Embryonic facial prominence (tissue), 1 donor: ENCODE results near the gene KNCN.

Source experiments
- DNase-seq: peaks from one replicate; pipeline ENCODE4 v3.0.0-alpha.2; 2016; ENCODE audit errors: extremely low spot score

KNCN gene

DNA sequence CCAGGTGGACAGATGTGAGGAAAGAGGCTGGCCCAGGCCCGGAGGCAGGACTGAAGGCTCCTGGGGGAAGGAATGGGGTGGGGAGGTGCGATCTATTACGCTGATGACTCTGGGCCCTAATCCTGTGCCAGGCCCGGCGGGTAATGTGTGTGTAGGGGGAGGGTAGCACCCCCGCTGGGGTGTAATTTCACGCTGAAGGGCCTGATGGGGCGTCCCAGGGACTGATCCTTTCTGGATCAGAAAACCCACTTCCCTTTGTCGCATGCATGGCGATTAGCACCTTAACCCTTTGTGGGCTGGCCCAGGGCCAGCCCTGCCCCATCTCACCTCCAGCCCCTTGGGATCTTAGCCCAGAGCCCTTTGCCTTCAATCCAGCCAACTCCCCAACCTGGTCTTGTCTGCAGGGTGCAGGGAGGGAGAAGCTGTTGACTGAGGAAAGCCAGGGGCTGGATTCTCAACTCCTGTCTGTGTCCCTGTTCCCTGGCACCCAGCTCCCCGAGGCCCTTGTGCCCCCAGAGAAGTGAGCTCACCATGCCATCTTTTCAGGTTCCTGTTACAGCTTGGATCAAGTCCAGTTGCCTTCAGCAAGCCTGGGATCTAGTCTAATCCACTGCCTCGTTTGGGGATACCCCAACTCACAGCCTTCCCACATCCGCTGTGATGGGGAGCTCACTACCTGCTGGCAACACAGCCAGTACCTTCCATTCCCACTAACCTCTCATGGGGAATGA lies 26.0 kb downstream of the KNCN start:
- DNase-seq, result no peak

DNA sequence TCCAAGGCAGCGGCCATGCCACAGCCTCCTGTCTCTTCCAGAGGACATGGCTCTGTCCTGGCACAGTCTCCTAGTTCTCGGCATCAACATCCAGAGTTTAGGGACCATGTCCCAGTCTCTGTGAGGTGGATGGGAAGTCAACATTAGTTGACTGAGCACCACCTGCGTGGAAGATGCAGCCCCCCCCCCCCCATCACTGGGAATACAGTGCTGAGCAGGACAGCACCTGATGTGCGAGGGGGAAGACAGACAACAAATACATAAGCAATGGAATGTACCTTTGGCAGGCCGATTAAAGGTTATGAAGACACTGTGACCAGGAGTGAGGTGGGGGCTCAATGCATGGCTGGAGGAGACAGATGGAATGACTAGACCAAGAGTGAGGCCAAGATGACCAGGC lies 26.6 kb downstream of the KNCN start:
- DNase-seq, result no peak

GRCh38 chr1:46523496-46524353 lies 27.7 kb downstream of the KNCN start:
- no peak for DNase-seq

DNA sequence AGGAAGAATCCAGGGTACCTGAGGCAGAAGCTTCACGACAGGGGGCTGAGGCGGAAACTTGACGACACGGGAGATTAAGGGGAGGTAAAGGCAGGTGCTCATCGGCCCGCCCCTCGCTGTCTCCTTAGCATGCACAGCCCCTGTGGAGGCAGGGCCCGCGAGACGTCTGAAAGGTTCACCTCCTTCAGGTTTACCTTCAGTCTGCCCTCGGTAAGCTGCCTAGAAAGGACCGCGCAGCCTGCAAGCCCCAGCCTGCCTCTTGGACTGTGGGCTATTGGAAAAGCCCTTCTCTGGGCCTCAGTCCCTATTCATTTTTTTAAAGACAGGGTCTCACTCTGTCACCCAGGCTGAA lies 28.5 kb downstream of the KNCN start:
- DNase-seq, result no peak

GRCh38 chr1:46522184-46522968 lies 29.1 kb downstream of the KNCN start:
- no peak for DNase-seq

DNA sequence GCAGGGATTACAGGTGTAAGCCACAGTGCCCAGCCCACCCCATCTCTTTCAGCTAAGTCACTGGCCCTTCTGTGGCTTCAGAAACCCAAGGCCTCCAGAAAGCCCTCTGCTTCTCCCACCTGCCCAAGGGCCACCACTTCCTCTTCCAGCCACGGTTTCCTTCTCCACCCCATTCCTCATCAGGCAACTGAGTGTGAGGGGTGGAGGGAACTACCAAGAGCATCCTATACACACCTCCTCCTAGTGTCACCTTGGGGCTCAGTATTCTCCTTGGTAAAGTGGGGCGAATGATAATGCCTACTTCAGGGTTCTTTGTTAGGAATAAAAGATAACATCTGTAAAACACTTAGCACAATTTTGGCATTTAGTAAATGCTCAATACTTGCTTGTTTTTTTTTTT lies 30.0 kb downstream of the KNCN start:
- DNase-seq, result no peak

DNA sequence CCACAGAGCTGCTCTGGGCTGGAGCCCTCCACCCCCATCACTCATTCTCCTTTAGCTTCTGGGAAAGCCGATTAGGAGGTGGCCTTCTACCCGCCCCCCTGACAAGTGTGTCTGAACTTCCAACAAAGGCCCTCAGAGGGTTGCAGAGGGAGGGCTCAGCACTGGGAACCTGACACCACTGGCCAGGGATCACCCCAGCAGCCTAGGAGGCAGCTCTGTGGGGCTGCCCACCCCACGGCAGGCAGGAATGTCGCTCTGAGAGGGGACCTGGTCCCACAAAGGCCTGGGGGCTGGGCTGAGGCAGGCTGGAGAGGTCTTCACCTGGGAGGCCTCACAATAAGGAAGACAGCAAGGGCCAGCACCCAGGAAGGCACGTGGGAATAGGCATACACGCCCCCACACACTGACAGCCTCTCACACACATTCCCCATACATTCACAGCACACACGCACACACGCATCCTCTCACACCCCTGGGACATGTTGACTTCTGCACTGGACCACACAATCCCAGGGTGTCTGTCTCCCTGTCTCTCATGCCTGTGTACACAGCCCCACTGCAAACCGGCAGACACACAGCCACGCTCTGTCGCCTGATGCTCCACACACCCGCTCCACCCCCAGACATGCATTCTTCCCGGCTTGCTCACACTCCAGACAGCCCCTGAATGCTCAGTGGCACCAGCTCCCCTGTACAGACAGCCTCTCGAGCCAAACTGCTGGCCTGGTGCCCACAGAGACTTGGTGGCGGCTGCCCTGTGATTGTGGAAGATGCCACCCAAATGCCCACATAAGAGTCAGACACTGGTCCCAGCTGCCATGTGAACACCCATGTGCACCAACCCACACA lies 31.2 kb downstream of the KNCN start:
- no peak for DNase-seq

DNA sequence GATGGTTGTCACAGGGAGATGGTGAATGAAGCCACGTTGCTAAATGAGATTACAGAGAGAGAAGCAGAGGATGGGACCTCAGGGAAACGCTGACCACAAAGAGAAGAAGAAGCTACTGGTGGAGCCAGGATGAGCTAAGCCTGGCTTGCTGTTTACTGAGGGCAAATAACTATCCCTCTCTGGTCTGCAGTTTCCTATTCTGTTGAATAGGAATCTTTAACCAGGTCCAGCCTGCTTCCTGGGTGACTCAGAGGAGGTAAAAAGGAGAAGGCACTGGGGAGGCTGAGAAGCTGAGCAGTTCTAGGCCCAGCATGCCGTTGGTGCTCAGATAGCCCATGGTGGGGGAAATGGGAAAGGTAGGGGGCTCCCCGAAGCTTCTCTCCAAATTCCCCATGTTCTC lies 32.2 kb downstream of the KNCN start:
- DNase-seq, result no peak

DNA sequence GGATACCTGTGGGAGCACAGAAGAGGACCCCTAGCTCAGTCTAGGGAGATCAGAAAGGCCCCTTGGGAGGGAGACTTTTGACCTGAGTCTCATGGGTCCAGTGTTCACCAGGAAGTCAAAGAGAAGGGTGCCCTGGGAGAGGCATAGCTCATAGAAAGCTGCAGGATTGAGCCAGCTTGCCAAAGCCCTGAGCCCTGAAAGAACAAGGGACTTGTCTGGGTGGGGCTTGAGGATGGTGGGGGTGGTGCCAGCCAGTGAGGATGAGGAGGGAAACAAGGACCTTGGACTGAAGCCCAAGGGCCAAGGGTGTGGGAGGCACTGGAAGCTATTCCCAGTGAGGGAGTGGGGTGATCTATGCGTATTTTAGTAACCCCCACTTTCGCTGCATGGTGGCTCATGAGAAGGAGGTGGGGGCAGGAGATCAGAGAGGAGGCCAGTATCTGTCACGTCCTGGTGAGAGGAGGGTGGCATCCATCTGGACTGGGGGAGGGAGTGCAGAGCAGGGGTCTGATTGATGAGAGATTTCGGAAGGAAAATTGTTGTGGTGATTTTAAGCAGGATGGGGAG lies 33.4 kb downstream of the KNCN start:
- no peak for DNase-seq

GRCh38 chr1:46517010-46517600 lies 34.3 kb downstream of the KNCN start:
- DNase-seq, result no peak

GRCh38 chr1:46516200-46516950 lies 35.1 kb downstream of the KNCN start:
- DNase-seq, result no peak

GRCh38 chr1:46515576-46515975 lies 35.9 kb downstream of the KNCN start:
- DNase-seq, result no peak

DNA sequence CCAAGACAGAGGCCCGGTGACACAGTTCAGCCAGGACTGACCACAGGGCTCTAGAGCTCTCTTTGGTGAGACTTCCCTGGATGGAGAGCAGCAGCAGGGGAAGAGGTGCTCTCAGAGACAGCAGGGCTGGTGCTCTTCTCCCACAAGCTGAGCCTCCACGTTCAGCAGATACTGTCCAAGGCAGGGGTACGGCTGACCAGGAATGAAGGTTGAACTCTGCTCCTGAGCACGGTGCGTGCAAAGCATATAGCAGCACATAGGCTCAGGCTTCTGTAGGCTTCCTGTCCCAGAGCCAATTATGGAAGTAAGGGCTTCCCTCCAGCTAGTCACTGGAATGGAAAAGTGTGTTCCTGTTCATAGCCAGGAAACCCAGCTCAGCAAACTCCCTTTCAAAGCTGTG lies 37.9 kb downstream of the KNCN start:
- DNase-seq, result no peak

- no peak for DNase-seq
Observed at GRCh38 chr1:46512792-46513190, 38.7 kb downstream of the KNCN start.

- DNase-seq, result no peak
Observed at GRCh38 chr1:46512135-46512791, 39.2 kb downstream of the KNCN start.

DNA sequence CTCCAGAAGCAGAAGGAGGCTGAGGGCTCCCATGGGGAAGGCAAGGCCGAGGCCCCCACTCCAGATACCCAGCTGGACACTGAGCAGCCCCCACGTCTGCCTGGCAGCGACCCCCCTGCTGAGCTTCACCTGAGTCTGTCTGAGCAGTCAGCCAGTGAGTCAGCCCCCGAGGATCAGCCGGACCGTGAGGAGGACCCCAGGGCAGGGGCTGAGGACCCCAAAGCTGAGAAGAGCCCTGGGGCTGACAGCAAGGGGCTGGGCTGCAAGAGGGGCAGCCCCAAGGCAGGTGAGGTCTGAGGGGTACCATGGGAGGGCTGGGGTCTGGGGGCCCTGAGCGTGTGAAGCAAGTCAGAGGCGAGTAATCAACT lies 40.5 kb downstream of the KNCN start:
- DNase-seq, result no peak

- DNase-seq, result no peak
Observed at GRCh38 chr1:46510341-46510997, 41.0 kb downstream of the KNCN start.

DNA sequence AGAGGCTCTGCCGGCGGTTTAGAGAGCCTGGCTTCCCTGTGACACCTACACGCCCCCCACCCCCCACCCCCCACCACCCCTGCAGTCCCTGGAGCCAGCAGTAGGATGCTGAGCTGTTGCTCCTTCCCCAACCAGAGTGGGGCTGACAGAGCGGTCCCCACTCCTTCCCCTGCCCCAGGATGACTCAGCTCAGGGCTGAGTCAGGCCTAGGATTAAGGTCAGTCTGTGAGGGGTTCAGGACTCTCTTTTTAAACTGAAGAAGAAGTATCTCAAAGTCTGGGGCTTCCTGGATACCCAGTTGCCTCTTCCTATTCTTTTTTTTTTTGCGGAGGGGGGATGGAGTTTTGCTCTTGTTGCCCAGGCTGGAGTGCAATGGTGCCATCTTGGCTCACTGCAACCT lies 42.7 kb downstream of the KNCN start:
- DNase-seq, result no peak
